ENCODE measurements around the gene SDCBP2. TPM values are rescaled to one million over a fixed set of nuclear protein-coding genes. Genes with fewer than 3 reads are reported as not detected.

Gene SDCBP2
- total RNA-seq, 1 donor from 2014 or later = 2.9 TPM

- Mint-ChIP-seq H3K27me3 (ENCODE audit: low read depth) (no peaks in the 10 kb centered on the region), H3K36me3 (peaks cover 5% of the 10 kb centered on the region), H3K4me1 (no peaks in the 10 kb centered on the region), H3K4me3 (no peak overlapping the region), H3K27ac (no peak overlapping the region), H3K9me3 (peaks cover 11% of the 10 kb centered on the region)
- no peak for DNase-seq (ENCODE audit: low spot score in 2 of 2, unreplicated experiment in 2 of 2)
- no peak for TF ChIP-seq CTCF (IDR thresholded peaks at IDR 0.05; ENCODE audit: unreplicated experiment)
Measured at GRCh38 chr20:1341561-1342265, 12.8 kb upstream of the SDCBP2 start.

- H3K4me1 Mint-ChIP-seq = no peaks in the 10 kb centered on the region
- peaks cover 3% of the 10 kb centered on the region for H3K36me3 Mint-ChIP-seq
- H3K4me3 Mint-ChIP-seq = no peak overlapping the region
- H3K27me3 Mint-ChIP-seq (ENCODE audit: low read depth) = no peaks in the 10 kb centered on the region
- no peak overlapping the region for H3K27ac Mint-ChIP-seq
- DNase-seq (ENCODE audit: low spot score in 2 of 2, unreplicated experiment in 2 of 2) = no peak
- no peak for TF ChIP-seq CTCF (IDR thresholded peaks at IDR 0.05; ENCODE audit: unreplicated experiment)
- H3K9me3 Mint-ChIP-seq = no peaks in the 10 kb centered on the region
Measured at GRCh38 chr20:1338801-1339200, 9.9 kb upstream of the SDCBP2 start.

GRCh38 chr20:1338096-1338495 lies 9.2 kb upstream of the SDCBP2 start:
- Mint-ChIP-seq H3K9me3 (no peaks in the 10 kb centered on the region), H3K27ac (no peak overlapping the region), H3K4me1 (no peaks in the 10 kb centered on the region), H3K4me3 (no peak overlapping the region), H3K36me3 (peaks cover 4% of the 10 kb centered on the region), H3K27me3 (ENCODE audit: low read depth) (no peaks in the 10 kb centered on the region)
- DNase-seq (ENCODE audit: low spot score in 2 of 2, unreplicated experiment in 2 of 2) = no peak
- TF ChIP-seq CTCF (IDR thresholded peaks at IDR 0.05; ENCODE audit: unreplicated experiment) = no peak

GRCh38 chr20:1337441-1337840 lies 8.5 kb upstream of the SDCBP2 start:
- no peak for TF ChIP-seq CTCF (IDR thresholded peaks at IDR 0.05; ENCODE audit: unreplicated experiment)
- Mint-ChIP-seq H3K27me3 (ENCODE audit: low read depth) (no peaks in the 10 kb centered on the region), H3K27ac (no peak overlapping the region), H3K4me3 (no peak overlapping the region), H3K36me3 (peaks cover 9% of the 10 kb centered on the region), H3K9me3 (no peaks in the 10 kb centered on the region), H3K4me1 (no peaks in the 10 kb centered on the region)
- DNase-seq (ENCODE audit: low spot score in 2 of 2, unreplicated experiment in 2 of 2) = no peak

GRCh38 chr20:1336699-1337367 lies 7.9 kb upstream of the SDCBP2 start:
- H3K36me3 Mint-ChIP-seq = peaks cover 9% of the 10 kb centered on the region
- no peak overlapping the region for H3K4me3 Mint-ChIP-seq
- no peak for DNase-seq (ENCODE audit: low spot score in 2 of 2, unreplicated experiment in 2 of 2)
- H3K9me3 Mint-ChIP-seq = no peaks in the 10 kb centered on the region
- no peak for TF ChIP-seq CTCF (IDR thresholded peaks at IDR 0.05; ENCODE audit: unreplicated experiment)
- H3K4me1 Mint-ChIP-seq = no peaks in the 10 kb centered on the region
- H3K27me3 Mint-ChIP-seq (ENCODE audit: low read depth) = no peaks in the 10 kb centered on the region
- no peak overlapping the region for H3K27ac Mint-ChIP-seq
